ENCODE measurements around the gene CLDND2.
A peak's percentile ranks its signal among the peaks of the same experiment; 100 is the strongest.

- TF ChIP-seq CTCF (conservative IDR thresholded peaks at IDR 0.05) (peak; percentile 74), ZFX (IDR thresholded peaks at IDR 0.05) (no peak)
Measured at GRCh38 chr19:51327066-51328001, 41.5 kb downstream of the CLDND2 start.

All from C4-2B (cell line).